ENCODE measurements around the gene RPS26. TPM values are rescaled to one million over a fixed set of nuclear protein-coding genes. Genes with fewer than 3 reads are reported as not detected.
A peak's percentile ranks its signal among the peaks of the same experiment; 100 is the strongest.
"Not testable (repeated sequence)": the region's sequence is repeated elsewhere in the genome, so short reads cannot be mapped to it uniquely, and the experiment has no call there.

The RPS26 gene
- total RNA-seq, 2 experiments from 2014 or later: 74.6 to 600 TPM

DNA sequence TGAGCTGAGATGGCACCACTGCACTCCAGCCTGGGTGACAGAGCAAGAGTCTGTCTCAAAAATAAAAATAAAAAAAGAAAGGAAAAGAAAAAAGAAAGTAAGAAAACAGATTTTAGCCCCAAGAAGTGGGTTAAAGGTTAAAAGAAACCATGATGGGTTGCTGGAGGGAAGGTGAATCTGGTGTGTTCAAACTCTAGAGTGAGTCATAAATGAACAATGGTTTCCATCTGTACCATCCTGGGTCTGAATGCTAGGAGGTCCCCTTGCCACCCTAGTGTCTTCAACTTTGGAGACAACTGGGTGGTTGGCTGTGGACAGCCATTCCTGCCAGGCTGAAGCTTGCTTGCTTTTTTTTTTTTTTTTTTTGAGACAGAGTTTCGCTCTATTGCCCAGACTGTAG, 1.6 kb upstream of the RPS26 start:
- peak overlapping the region; percentile 83; the same call in 1 of the 2 replicates for H3K4me2 ChIP-seq (ENCODE audit: low read length)
- CTCF ChIA-PET (ENCODE audit: unreplicated experiment): interaction anchor here (1.2 kb wide), 1 partner anchor 210 kb away, joined by 4 read pairs; no protein-coding TSS in a partner anchor
- peaks cover 32% of the 10 kb centered on the region for H3K36me3 ChIP-seq (ENCODE audit: insufficient read depth, low read length)
- no peak overlapping the region for H3K4me3 ChIP-seq (ENCODE audit: low read depth, low read length, poor library complexity, severe bottlenecking)
- no peaks in the 10 kb centered on the region for H3K9me2 ChIP-seq (ENCODE audit: insufficient read depth, low read length)
- H3K27ac ChIP-seq (ENCODE audit: low read depth, low read length, poor library complexity, severe bottlenecking): no peak overlapping the region
- peaks cover 17% of the 10 kb centered on the region; the same call in 1 of the 2 replicates for H4K20me1 ChIP-seq (ENCODE audit: insufficient read depth, low read length)
- no TSS peak for BruUV-seq (replicated peaks)
- no peaks in the 10 kb centered on the region for H3K9me3 ChIP-seq (ENCODE audit: low read length)
- POLR2A ChIA-PET: interaction anchor here (0.6 to 1.5 kb wide), 9 partner anchors 11 to 302 kb away, joined by 3 to 15 read pairs (median 4); partner anchors contain the start of genes PA2G4 and RAB5B
- no peak overlapping the region for H2AFZ ChIP-seq (ENCODE audit: low read length)
- intact Hi-C loops (cut with micrococcal nuclease; ENCODE audit: unreplicated experiment): loop anchor here (2.0 to 5.0 kb wide), 2 partner anchors 67 to 223 kb away; partner anchors contain the start of genes ORMDL2 and SARNP
- no peak for DNase-seq (ENCODE audit: low spot score)
- no peak for TF ChIP-seq EZH2phosphoT487 (IDR thresholded peaks at IDR 0.05; ENCODE audit: borderline replicate concordance, low read depth, low read length)
- TF ChIP-seq, protein P1, sequence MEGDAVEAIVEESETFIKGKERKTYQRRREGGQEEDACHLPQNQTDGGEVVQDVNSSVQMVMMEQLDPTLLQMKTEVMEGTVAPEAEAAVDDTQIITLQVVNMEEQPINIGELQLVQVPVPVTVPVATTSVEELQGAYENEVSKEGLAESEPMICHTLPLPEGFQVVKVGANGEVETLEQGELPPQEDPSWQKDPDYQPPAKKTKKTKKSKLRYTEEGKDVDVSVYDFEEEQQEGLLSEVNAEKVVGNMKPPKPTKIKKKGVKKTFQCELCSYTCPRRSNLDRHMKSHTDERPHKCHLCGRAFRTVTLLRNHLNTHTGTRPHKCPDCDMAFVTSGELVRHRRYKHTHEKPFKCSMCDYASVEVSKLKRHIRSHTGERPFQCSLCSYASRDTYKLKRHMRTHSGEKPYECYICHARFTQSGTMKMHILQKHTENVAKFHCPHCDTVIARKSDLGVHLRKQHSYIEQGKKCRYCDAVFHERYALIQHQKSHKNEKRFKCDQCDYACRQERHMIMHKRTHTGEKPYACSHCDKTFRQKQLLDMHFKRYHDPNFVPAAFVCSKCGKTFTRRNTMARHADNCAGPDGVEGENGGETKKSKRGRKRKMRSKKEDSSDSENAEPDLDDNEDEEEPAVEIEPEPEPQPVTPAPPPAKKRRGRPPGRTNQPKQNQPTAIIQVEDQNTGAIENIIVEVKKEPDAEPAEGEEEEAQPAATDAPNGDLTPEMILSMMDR (conservative IDR thresholded peaks at IDR 0.05; ENCODE audit: low read length): no peak
- H3K4me1 ChIP-seq (ENCODE audit: insufficient read depth, low read length, poor library complexity, severe bottlenecking): peaks cover 38% of the 10 kb centered on the region
- peaks cover 24% of the 10 kb centered on the region for H3K79me2 ChIP-seq (ENCODE audit: insufficient read depth, low read depth, low read length)

DNA sequence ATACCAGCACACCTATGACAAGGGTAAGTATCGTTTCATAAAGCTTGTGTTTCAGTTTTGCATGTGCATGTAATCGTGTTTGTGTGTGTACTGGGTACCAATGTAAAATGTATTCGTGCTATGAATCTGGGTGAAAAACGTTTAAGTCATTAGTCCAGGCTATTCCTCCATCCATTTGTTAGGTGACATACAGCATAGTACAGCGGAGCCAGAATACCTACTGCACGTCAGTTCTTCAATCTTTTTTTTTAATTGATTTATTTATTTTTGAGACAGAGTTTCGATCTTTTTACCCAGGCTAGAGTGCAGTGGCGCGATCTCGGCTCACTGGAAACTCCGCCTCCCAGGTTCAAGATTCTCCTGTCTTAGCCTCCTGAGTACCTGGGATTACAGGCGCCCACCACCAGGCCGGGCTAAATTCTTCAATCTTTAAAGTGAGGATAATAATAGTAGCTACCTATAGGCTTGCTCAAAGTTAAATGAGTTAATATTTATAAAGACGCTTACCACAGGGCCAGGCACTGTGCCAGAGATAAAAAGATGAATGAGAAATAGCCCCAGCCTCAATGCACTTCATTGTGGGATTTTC, 661 bp upstream of the RPS26 start:
- H3K9me3 ChIP-seq (ENCODE audit: low read length): no peaks in the 10 kb centered on the region
- TSS peak; percentile 97 for BruUV-seq (replicated peaks)
- H3K4me3 ChIP-seq (ENCODE audit: low read depth, low read length, poor library complexity, severe bottlenecking): peak overlapping the region; percentile 68
- TF ChIP-seq EZH2phosphoT487 (IDR thresholded peaks at IDR 0.05; ENCODE audit: borderline replicate concordance, low read depth, low read length): no peak
- TF ChIP-seq, protein P1 (conservative IDR thresholded peaks at IDR 0.05; ENCODE audit: low read length): no peak
- intact Hi-C loops (cut with micrococcal nuclease; ENCODE audit: unreplicated experiment): loop anchor here (1.0 to 5.0 kb wide), 5 partner anchors 45 to 303 kb away; partner anchors contain the start of genes ORMDL2, PYM1 and SARNP
- peaks cover 22% of the 10 kb centered on the region; the same call in 1 of the 2 replicates for H4K20me1 ChIP-seq (ENCODE audit: insufficient read depth, low read length)
- no peaks in the 10 kb centered on the region for H3K9me2 ChIP-seq (ENCODE audit: insufficient read depth, low read length)
- peak overlapping the region; percentile 73; the same call in 1 of the 2 replicates for H2AFZ ChIP-seq (ENCODE audit: low read length)
- DNase-seq (ENCODE audit: low spot score): no peak
- H3K36me3 ChIP-seq (ENCODE audit: insufficient read depth, low read length): peaks cover 41% of the 10 kb centered on the region
- H3K4me2 ChIP-seq (ENCODE audit: low read length): peak overlapping the region; percentile 83
- ChIA-PET POLR2A (interaction anchor here (0.6 to 1.5 kb wide), 10 partner anchors 10 to 303 kb away, joined by 3 to 15 read pairs (median 4); partner anchors contain the start of genes PA2G4 and RAB5B), CTCF (ENCODE audit: unreplicated experiment) (interaction anchor here (1.0 to 1.2 kb wide), 3 partner anchors 102 to 303 kb away, joined by 3 to 6 read pairs (median 4); no protein-coding TSS in a partner anchor)
- peaks cover 38% of the 10 kb centered on the region for H3K4me1 ChIP-seq (ENCODE audit: insufficient read depth, low read length, poor library complexity, severe bottlenecking)
- H3K27ac ChIP-seq (ENCODE audit: low read depth, low read length, poor library complexity, severe bottlenecking): peak overlapping the region; percentile 67
- H3K79me2 ChIP-seq (ENCODE audit: insufficient read depth, low read depth, low read length): peaks cover 24% of the 10 kb centered on the region

DNA sequence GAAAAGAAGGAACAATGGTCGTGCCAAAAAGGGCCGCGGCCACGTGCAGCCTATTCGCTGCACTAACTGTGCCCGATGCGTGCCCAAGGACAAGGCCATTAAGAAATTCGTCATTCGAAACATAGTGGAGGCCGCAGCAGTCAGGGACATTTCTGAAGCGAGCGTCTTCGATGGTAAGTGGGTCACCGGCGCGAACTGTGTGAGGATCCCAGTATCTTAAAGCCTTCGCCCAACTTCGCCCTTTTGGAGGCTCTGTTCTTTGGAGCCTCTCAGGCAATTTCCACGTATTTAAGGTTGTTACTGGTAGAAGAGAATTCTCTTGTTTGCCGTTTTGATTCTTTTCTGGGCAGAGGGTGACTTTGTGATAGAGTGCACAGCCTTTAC, 704 bp downstream of the RPS26 start:
- H3K9me2 ChIP-seq (ENCODE audit: insufficient read depth, low read length); H3K9me3 ChIP-seq (ENCODE audit: low read length); H2AFZ ChIP-seq (ENCODE audit: low read length); DNase-seq (ENCODE audit: low spot score); POLR2A ChIA-PET; CTCF ChIA-PET (ENCODE audit: unreplicated experiment): not testable (repeated sequence)
- Histone ChIP-seq H3K27ac (ENCODE audit: low read depth, low read length, poor library complexity, severe bottlenecking) (peak overlapping the region; percentile 66), H3K79me2 (ENCODE audit: insufficient read depth, low read depth, low read length) (peaks cover 24% of the 10 kb centered on the region), H4K20me1 (ENCODE audit: insufficient read depth, low read length) (peaks cover 22% of the 10 kb centered on the region; the same call in 1 of the 2 replicates), H3K4me3 (ENCODE audit: low read depth, low read length, poor library complexity, severe bottlenecking) (peak overlapping the region; percentile 83), H3K4me1 (ENCODE audit: insufficient read depth, low read length, poor library complexity, severe bottlenecking) (peaks cover 42% of the 10 kb centered on the region), H3K36me3 (ENCODE audit: insufficient read depth, low read length) (peaks cover 48% of the 10 kb centered on the region), H3K4me2 (ENCODE audit: low read length) (peak overlapping the region; percentile 96)
- intact Hi-C loops (cut with micrococcal nuclease; ENCODE audit: unreplicated experiment): loop anchor here (5.0 kb wide), 1 partner anchor 225 kb away; the partner anchor contains the start of genes ORMDL2 and SARNP
- TSS peak; percentile 91 for BruUV-seq (replicated peaks)
